HCT116 (cell line): Measurements from ENCODE around the gene CRIP1. TPM values are rescaled to one million over a fixed set of nuclear protein-coding genes. Genes with fewer than 3 reads are reported as not detected.

Experiments
- ATAC-seq: fragments of 200-7000 bp; cut with Tn5 transposase; 2 replicates; pipeline ENCODE4 v1.9.1; 2020; ENCODE audit warnings: mild to moderate bottlenecking, moderate library complexity
- BruUV-seq: library from RNA; stranded (reverse); fragments of 400-500 nt; replicated peaks from 2 replicates; lab custom pipeline; 2021; lab: Mats Ljungman, UMichigan
- CTCF ChIA-PET: fragments of 300-600 bp; sonication (Branson Sonifier 250); formaldehyde crosslinking; loops from one replicate; lab custom pipeline; 2021; ENCODE audit warnings: antibody characterized with exemption; lab: Charles Lee
- POLR2A ChIA-PET: fragments of 300-600, 350-600 bp; sonication (Branson Sonifier 250); formaldehyde crosslinking; loops from one replicate; lab custom pipeline; 2021; ENCODE audit warnings: antibody characterized with exemption; lab: Charles Lee
- RAD21 ChIA-PET, 2 experiments: fragments of 300-600 bp; sonication (Branson Sonifier 250); formaldehyde crosslinking; loops; one replicate each; lab custom pipeline; 2023; ENCODE audit warnings: low total read pairs in 2 of 2; ENCODE audit not compliant: uncharacterized antibody in 2 of 2, unreplicated experiment in 2 of 2, low non-redundant PET in 1 of 2; lab: Charles Lee
- DNase-seq: peaks from one replicate; pipeline ENCODE4 v3.0.0-alpha.2; 2010; ENCODE audit warnings: low read depth, low spot score
- H2AFZ ChIP-seq: fragments of 200-600 bp; shearing (Covaris generic), sonication (generic); 2 replicates; pipeline ENCODE4 v1.6.1; 2017; ENCODE audit warnings: low read depth, mixed run types, mixed read lengths, antibody characterized with exemption, low read length; ENCODE audit not compliant: poor library complexity, severe bottlenecking
- H3K27ac ChIP-seq: 2 replicates; pipeline ENCODE4 v1.5.1; 2012; ENCODE audit warnings: low read depth, low read length
- H3K27me3 ChIP-seq: fragments of 200-600 bp; sonication (generic); 2 replicates; pipeline ENCODE4 v1.6.1; 2016; ENCODE audit warnings: mixed run types, low read length, mixed read lengths; ENCODE audit not compliant: insufficient read depth
- H3K36me3 ChIP-seq, 2 experiments: fragments of 200-500 bp in 1 of 2; fragments of 200-600 bp in 1 of 2; sonication (Bioruptor generic) in 1 of 2; sonication (generic) in 1 of 2; 2 replicates each; pipeline versions ENCODE4 v1.5.1 to v1.6.1; 2014 to 2016; ENCODE audit warnings: low read length in 2 of 2, inconsistent platforms in 1 of 2, mixed read lengths in 1 of 2, mixed run types in 1 of 2; ENCODE audit not compliant: insufficient read depth in 2 of 2, control insufficient read depth in 1 of 2
- H3K4me1 ChIP-seq, 2 experiments: fragments of 200-600 bp in 1 of 2; sonication (generic) in 1 of 2; 2 replicates each; pipeline versions ENCODE4 v1.5.1 to v1.6.1; 2012 to 2017; ENCODE audit warnings: low read length in 2 of 2, inconsistent platforms in 1 of 2, mild to moderate bottlenecking in 1 of 2, mixed read lengths in 1 of 2, mixed run types in 1 of 2, moderate library complexity in 1 of 2; ENCODE audit not compliant: insufficient read depth in 2 of 2, control insufficient read depth in 1 of 2
- H3K4me2 ChIP-seq: fragments of 200-600 bp; sonication (generic); 2 replicates; pipeline ENCODE4 v1.6.1; 2017; ENCODE audit warnings: mixed run types, low read length, mixed read lengths
- H3K4me3 ChIP-seq, 2 experiments: fragments of 200-600 bp in 1 of 2; sonication (generic) in 1 of 2; replicated peaks in 1 of 2; 2 replicates each; pipeline ENCODE4 v1.5.1; 2011 to 2016; ENCODE audit warnings: low read length in 2 of 2, control low read depth in 1 of 2, low read depth in 1 of 2, mild to moderate bottlenecking in 1 of 2, mixed read lengths in 1 of 2, mixed run types in 1 of 2
- H3K79me2 ChIP-seq: fragments of 200-600 bp; sonication (generic); 2 replicates; pipeline ENCODE4 v1.6.1; 2017; ENCODE audit warnings: mild to moderate bottlenecking, mixed run types, low read length, moderate library complexity, mixed read lengths; ENCODE audit not compliant: insufficient read depth
- H3K9ac ChIP-seq: fragments of 200-600 bp; sonication (generic); 2 replicates; pipeline ENCODE4 v1.6.1; 2016; ENCODE audit warnings: low read length, mixed read lengths
- H3K9me2 ChIP-seq: fragments of 200-600 bp; sonication (generic), shearing (Covaris generic); 2 replicates; pipeline ENCODE4 v1.6.1; 2017; ENCODE audit warnings: mixed run types, mild to moderate bottlenecking, moderate library complexity; ENCODE audit not compliant: insufficient read depth
- H3K9me3 ChIP-seq, 2 experiments: fragments of 200-500 bp in 1 of 2; fragments of 200-600 bp in 1 of 2; sonication (Bioruptor generic) in 1 of 2; sonication (generic) in 1 of 2; 2 replicates each; pipeline ENCODE4 v1.6.1; 2014 to 2017; ENCODE audit warnings: low read length in 2 of 2, mixed read lengths in 2 of 2, inconsistent platforms in 1 of 2, low read depth in 1 of 2, mild to moderate bottlenecking in 1 of 2, mixed run types in 1 of 2, moderate library complexity in 1 of 2; ENCODE audit not compliant: control insufficient read depth in 1 of 2, insufficient read depth in 1 of 2
- H4K20me1 ChIP-seq: fragments of 200-600 bp; sonication (generic), shearing (Covaris generic); 2 replicates; pipeline ENCODE4 v1.6.1; 2017; ENCODE audit warnings: mixed run types, mild to moderate bottlenecking, moderate library complexity; ENCODE audit not compliant: insufficient read depth
- ATF3 ChIP-seq: IDR thresholded peaks from 2 replicates; pipeline ENCODE4 v1.6.1; 2012
- CBX3 ChIP-seq: IDR thresholded peaks from 2 replicates; pipeline ENCODE4 v1.6.1; 2012; ENCODE audit warnings: low read depth
- CEBPB ChIP-seq: IDR thresholded peaks from 2 replicates; pipeline ENCODE4 v1.6.1; 2012; ENCODE audit warnings: low read depth
- ELF1 ChIP-seq: IDR thresholded peaks from 2 replicates; pipeline ENCODE4 v1.6.1; 2012; ENCODE audit warnings: low read depth, borderline replicate concordance
- EZH2phosphoT487 ChIP-seq: fragments of 200-600 bp; IDR thresholded peaks from 2 replicates; pipeline ENCODE4 v1.6.1; 2018; ENCODE audit warnings: antibody characterized with exemption, borderline replicate concordance
- FOSL1 ChIP-seq: IDR thresholded peaks from 2 replicates; pipeline ENCODE4 v1.6.1; 2012; ENCODE audit warnings: low read depth
- JUND ChIP-seq: IDR thresholded peaks from 2 replicates; pipeline ENCODE4 v1.6.1; 2012
- POLR2A ChIP-seq: IDR thresholded peaks from 2 replicates; pipeline ENCODE4 v1.7.0; 2011; ENCODE audit warnings: borderline replicate concordance; ENCODE audit not compliant: insufficient read depth, insufficient read length; ENCODE audit errors: extremely low read depth
- POLR2AphosphoS5 ChIP-seq: IDR thresholded peaks from 2 replicates; pipeline ENCODE4 v1.6.1; 2011; ENCODE audit warnings: mild to moderate bottlenecking, low read depth, low read length, moderate library complexity
- RAD21 ChIP-seq: IDR thresholded peaks from 2 replicates; pipeline ENCODE4 v1.6.1; 2012; ENCODE audit warnings: low read depth, mild to moderate bottlenecking
- SIN3A ChIP-seq: IDR thresholded peaks from 2 replicates; pipeline ENCODE4 v1.6.1; 2012; ENCODE audit warnings: low read depth
- SRF ChIP-seq: IDR thresholded peaks from 2 replicates; pipeline ENCODE4 v1.6.1; 2012; ENCODE audit warnings: low read depth
- YY1 ChIP-seq: IDR thresholded peaks from 2 replicates; pipeline ENCODE4 v1.6.1; 2011; ENCODE audit warnings: low read length, low read depth, moderate library complexity, mild to moderate bottlenecking; ENCODE audit not compliant: insufficient replicate concordance; ENCODE audit errors: extremely low read depth
- ZNF274 ChIP-seq: fragments of 200-500 bp; sonication (Bioruptor generic); IDR thresholded peaks from 2 replicates; pipeline ENCODE4 v1.6.1; 2014; ENCODE audit warnings: mild to moderate bottlenecking, low read depth, low read length, inconsistent platforms
- intact Hi-C: fragments of 100-400 bp; cut with micrococcal nuclease; formaldehyde crosslinking; loops from 2 replicates; pipeline ENCODE4 v1.10.0; 2022
- total RNA-seq: library from RNA; stranded (reverse); gene quantifications from one replicate; pipeline ENCODE4 v1.2.1, GENCODE V29; 2021; ENCODE audit not compliant: unreplicated experiment
- TF ChIP-seq, protein P1 (sequence below): IDR thresholded peaks from 2 replicates; pipeline ENCODE4 v1.6.1; 2012; ENCODE audit warnings: low read depth
- TF ChIP-seq, protein P2 (sequence below), 3 experiments: fragments of 200-600 bp in 1 of 3; sonication (generic) in 1 of 3; IDR thresholded peaks in 2 of 3; conservative IDR thresholded peaks in 1 of 3; 2 replicates each; pipeline ENCODE4 v1.5.1; 2012 to 2017; ENCODE audit warnings: low read depth in 2 of 3, low read length in 2 of 3, antibody characterized with exemption in 1 of 3, borderline replicate concordance in 1 of 3, control low read depth in 1 of 3, mild to moderate bottlenecking in 1 of 3, mixed read lengths in 1 of 3, mixed run types in 1 of 3, moderate library complexity in 1 of 3; ENCODE audit not compliant: insufficient read depth in 1 of 3

The CRIP1 gene
- total RNA-seq, 1 experiment from 2014 or later, result 260 TPM

DNA sequence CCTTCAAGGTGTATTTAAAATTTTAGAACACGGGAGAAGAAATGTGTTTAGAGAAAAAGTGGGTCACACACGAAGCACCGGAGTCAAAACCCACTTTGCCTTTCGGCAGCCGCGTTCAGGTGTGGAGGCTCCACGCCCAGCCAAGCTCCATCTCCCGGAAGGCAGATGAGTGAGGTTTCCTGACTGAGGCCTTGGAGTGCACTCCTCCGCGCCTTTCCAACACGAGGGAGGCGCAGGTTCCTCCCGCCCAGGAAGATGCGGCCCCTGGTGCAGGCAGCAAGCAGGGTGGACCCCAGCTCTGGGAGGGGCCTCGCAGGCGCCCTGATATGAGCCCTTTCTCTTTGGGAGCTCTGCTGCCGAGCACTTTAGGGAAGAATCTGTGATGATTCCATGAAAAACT lies 44.6 kb upstream of the CRIP1 start:
- peaks cover 40% of the 10 kb centered on the region for H3K79me2 ChIP-seq
- TF ChIP-seq POLR2A, result no peak
- H2AFZ ChIP-seq, result no peak overlapping the region
- no peaks in the 10 kb centered on the region for H3K4me1 ChIP-seq
- no peak overlapping the region for H3K9ac ChIP-seq
- DNase-seq (no peak), ATAC-seq (no peak)
- no peaks in the 10 kb centered on the region for H3K9me2 ChIP-seq
- no peaks in the 10 kb centered on the region for H4K20me1 ChIP-seq
- H3K4me3 ChIP-seq, result no peak overlapping the region
- ChIA-PET CTCF (no interaction called here), RAD21 (no interaction called here), POLR2A (no interaction called here)
- no peaks in the 10 kb centered on the region for H3K9me3 ChIP-seq
- BruUV-seq, result TSS peak; percentile 29
- no peak overlapping the region for H3K27ac ChIP-seq
- intact Hi-C loops, result no loop called here
- H3K27me3 ChIP-seq, result no peaks in the 10 kb centered on the region
- no peak overlapping the region for H3K4me2 ChIP-seq
- H3K36me3 ChIP-seq, result peaks cover 6 to 7% of the 10 kb centered on the region in 2 experiments; a peak in 2 of 4 replicates

DNA sequence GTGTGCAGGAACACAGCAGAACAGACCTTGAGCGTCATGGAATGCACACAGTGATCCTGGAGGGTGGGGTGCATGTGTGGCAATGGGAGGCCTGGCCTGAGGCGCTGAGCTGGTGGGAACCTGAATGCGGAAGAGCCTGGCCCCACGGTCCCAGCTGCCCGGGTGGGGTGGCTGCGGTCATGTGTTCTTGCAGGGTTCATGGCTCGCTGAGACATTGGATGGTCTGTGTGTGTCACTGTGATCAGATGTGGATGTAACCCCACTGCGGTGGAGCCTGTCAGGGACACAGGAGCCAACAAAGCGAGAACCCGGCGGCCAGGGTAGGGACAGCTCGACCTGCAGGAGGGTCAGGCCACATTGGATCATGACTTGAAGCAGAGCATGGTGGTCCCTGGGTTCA lies 43.9 kb upstream of the CRIP1 start:
- Histone ChIP-seq H3K9ac (no peak overlapping the region), H3K4me3 (no peak overlapping the region), H3K36me3 (peaks cover 6 to 7% of the 10 kb centered on the region in 2 experiments; a peak in 2 of 4 replicates), H3K9me3 (no peaks in the 10 kb centered on the region), H3K4me2 (no peak overlapping the region), H3K27me3 (no peaks in the 10 kb centered on the region), H2AFZ (no peak overlapping the region), H3K79me2 (peaks cover 35% of the 10 kb centered on the region), H4K20me1 (no peaks in the 10 kb centered on the region), H3K9me2 (no peaks in the 10 kb centered on the region), H3K4me1 (no peaks in the 10 kb centered on the region), H3K27ac (no peak overlapping the region)
- ChIA-PET RAD21 (interaction anchor here in 1 of 2 experiments (0.6 kb wide), 1 partner anchor 53 kb away, joined by 3 read pairs; no protein-coding TSS in a partner anchor), CTCF (no interaction called here), POLR2A (no interaction called here)
- DNase-seq, result no peak
- no peak for ATAC-seq
- no TSS peak for BruUV-seq
- intact Hi-C loops, result no loop called here
- TF ChIP-seq ZNF274 (no peak), CBX3 (no peak), CEBPB (no peak), YY1 (no peak), FOSL1 (no peak), EZH2phosphoT487 (no peak), SRF (no peak), ATF3 (no peak), POLR2AphosphoS5 (no peak), ELF1 (no peak), SIN3A (no peak), POLR2A (no peak), JUND (no peak), RAD21 (no peak)
- TF ChIP-seq, protein P1, sequence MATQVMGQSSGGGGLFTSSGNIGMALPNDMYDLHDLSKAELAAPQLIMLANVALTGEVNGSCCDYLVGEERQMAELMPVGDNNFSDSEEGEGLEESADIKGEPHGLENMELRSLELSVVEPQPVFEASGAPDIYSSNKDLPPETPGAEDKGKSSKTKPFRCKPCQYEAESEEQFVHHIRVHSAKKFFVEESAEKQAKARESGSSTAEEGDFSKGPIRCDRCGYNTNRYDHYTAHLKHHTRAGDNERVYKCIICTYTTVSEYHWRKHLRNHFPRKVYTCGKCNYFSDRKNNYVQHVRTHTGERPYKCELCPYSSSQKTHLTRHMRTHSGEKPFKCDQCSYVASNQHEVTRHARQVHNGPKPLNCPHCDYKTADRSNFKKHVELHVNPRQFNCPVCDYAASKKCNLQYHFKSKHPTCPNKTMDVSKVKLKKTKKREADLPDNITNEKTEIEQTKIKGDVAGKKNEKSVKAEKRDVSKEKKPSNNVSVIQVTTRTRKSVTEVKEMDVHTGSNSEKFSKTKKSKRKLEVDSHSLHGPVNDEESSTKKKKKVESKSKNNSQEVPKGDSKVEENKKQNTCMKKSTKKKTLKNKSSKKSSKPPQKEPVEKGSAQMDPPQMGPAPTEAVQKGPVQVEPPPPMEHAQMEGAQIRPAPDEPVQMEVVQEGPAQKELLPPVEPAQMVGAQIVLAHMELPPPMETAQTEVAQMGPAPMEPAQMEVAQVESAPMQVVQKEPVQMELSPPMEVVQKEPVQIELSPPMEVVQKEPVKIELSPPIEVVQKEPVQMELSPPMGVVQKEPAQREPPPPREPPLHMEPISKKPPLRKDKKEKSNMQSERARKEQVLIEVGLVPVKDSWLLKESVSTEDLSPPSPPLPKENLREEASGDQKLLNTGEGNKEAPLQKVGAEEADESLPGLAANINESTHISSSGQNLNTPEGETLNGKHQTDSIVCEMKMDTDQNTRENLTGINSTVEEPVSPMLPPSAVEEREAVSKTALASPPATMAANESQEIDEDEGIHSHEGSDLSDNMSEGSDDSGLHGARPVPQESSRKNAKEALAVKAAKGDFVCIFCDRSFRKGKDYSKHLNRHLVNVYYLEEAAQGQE, result no peak
- TF ChIP-seq, protein P2, sequence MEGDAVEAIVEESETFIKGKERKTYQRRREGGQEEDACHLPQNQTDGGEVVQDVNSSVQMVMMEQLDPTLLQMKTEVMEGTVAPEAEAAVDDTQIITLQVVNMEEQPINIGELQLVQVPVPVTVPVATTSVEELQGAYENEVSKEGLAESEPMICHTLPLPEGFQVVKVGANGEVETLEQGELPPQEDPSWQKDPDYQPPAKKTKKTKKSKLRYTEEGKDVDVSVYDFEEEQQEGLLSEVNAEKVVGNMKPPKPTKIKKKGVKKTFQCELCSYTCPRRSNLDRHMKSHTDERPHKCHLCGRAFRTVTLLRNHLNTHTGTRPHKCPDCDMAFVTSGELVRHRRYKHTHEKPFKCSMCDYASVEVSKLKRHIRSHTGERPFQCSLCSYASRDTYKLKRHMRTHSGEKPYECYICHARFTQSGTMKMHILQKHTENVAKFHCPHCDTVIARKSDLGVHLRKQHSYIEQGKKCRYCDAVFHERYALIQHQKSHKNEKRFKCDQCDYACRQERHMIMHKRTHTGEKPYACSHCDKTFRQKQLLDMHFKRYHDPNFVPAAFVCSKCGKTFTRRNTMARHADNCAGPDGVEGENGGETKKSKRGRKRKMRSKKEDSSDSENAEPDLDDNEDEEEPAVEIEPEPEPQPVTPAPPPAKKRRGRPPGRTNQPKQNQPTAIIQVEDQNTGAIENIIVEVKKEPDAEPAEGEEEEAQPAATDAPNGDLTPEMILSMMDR (IDR thresholded peaks at IDR 0.05 in 2 of 3, conservative IDR thresholded peaks at IDR 0.05 in 1 of 3; ENCODE audit: borderline replicate concordance in 1 of 3, insufficient read depth in 1 of 3, low read depth in 2 of 3, low read length in 2 of 3), result no peak
